Astrocyte (in vitro differentiated cells and primary cell): ENCODE measurements around the gene KRT83. TPM values are rescaled to one million over a fixed set of nuclear protein-coding genes. Genes with fewer than 3 reads are reported as not detected.

Experiments used
- DNase-seq: peaks from one replicate; pipeline ENCODE4 v3.0.0-alpha.2; 2010; ENCODE audit warnings: low read depth
- FAIRE-seq: peaks from 2 replicates; lab custom pipeline; 2011; peaks lifted over from hg19 to GRCh38; lab: Jason Lieb, UNC
- H2AFZ ChIP-seq: 2 replicates; pipeline ENCODE4 v1.6.0; 2012; ENCODE audit warnings: low read depth, low read length, inconsistent platforms
- H3K27ac ChIP-seq: 2 replicates; pipeline ENCODE4 v1.5.1; 2011; ENCODE audit warnings: low read depth, low read length, inconsistent platforms
- H3K27me3 ChIP-seq: 2 replicates; pipeline ENCODE4 v1.6.0; 2011; ENCODE audit warnings: low read length, inconsistent platforms; ENCODE audit not compliant: insufficient read depth
- H3K36me3 ChIP-seq: 2 replicates; pipeline ENCODE4 v1.5.1; 2011; ENCODE audit warnings: low read length, inconsistent platforms; ENCODE audit not compliant: insufficient read depth
- H3K4me1 ChIP-seq: 2 replicates; pipeline ENCODE4 v1.5.1; 2011; ENCODE audit warnings: low read length, inconsistent platforms; ENCODE audit not compliant: insufficient read depth
- H3K4me2 ChIP-seq: 2 replicates; pipeline ENCODE4 v1.6.0; 2012; ENCODE audit warnings: low read length, inconsistent platforms
- H3K4me3 ChIP-seq: 2 replicates; pipeline ENCODE4 v1.5.1; 2011; ENCODE audit warnings: low read depth, mild to moderate bottlenecking, low read length, inconsistent platforms; ENCODE audit not compliant: insufficient read depth
- H3K79me2 ChIP-seq: 2 replicates; pipeline ENCODE4 v1.6.0; 2012; ENCODE audit warnings: mild to moderate bottlenecking, low read length, inconsistent platforms; ENCODE audit not compliant: insufficient read depth
- H3K9ac ChIP-seq: 2 replicates; pipeline ENCODE4 v1.6.0; 2012; ENCODE audit warnings: mild to moderate bottlenecking, low read length, inconsistent platforms
- H3K9me3 ChIP-seq: 2 replicates; pipeline ENCODE4 v1.5.1; 2012; ENCODE audit warnings: low read depth, mild to moderate bottlenecking, low read length, inconsistent platforms; ENCODE audit not compliant: insufficient read depth
- H4K20me1 ChIP-seq: 2 replicates; pipeline ENCODE4 v1.6.0; 2012; ENCODE audit warnings: low read length, inconsistent platforms; ENCODE audit not compliant: insufficient read depth
- H3K27ac Mint-ChIP-seq: one replicate; pipeline ENCODE4 v1.8.0; 2021; ENCODE audit warnings: mild to moderate bottlenecking, mixed read lengths; ENCODE audit not compliant: unreplicated experiment
- H3K27me3 Mint-ChIP-seq: one replicate; pipeline ENCODE4 v1.8.0; 2021; ENCODE audit warnings: low read depth, mixed read lengths; ENCODE audit not compliant: unreplicated experiment
- H3K36me3 Mint-ChIP-seq: one replicate; pipeline ENCODE4 v1.8.0; 2021; ENCODE audit warnings: low read depth, mixed read lengths; ENCODE audit not compliant: unreplicated experiment
- H3K4me1 Mint-ChIP-seq: one replicate; pipeline ENCODE4 v1.8.0; 2021; ENCODE audit warnings: low read depth, mixed read lengths; ENCODE audit not compliant: unreplicated experiment
- H3K4me3 Mint-ChIP-seq: one replicate; pipeline ENCODE4 v1.8.0; 2021; ENCODE audit warnings: mild to moderate bottlenecking, moderate library complexity, mixed read lengths; ENCODE audit not compliant: unreplicated experiment
- H3K9me3 Mint-ChIP-seq: one replicate; pipeline ENCODE4 v1.8.0; 2021; ENCODE audit warnings: mild to moderate bottlenecking, mixed read lengths; ENCODE audit not compliant: unreplicated experiment
- EZH2 ChIP-seq: IDR thresholded peaks from 2 replicates; pipeline ENCODE4 v1.6.1; 2012; ENCODE audit warnings: mild to moderate bottlenecking, low read length, inconsistent platforms; ENCODE audit not compliant: insufficient read depth
- total RNA-seq: library from RNA; stranded (reverse); gene quantifications from 2 replicates; pipeline ENCODE4 v1.2.1, GENCODE V29; 2021
- TF ChIP-seq, protein P1 (sequence below): IDR thresholded peaks from 2 replicates; pipeline ENCODE4 v1.5.1; 2011; ENCODE audit warnings: low read depth, mild to moderate bottlenecking, inconsistent platforms, low read length, moderate library complexity; ENCODE audit not compliant: insufficient read depth

KRT83 gene
- total RNA-seq, 1 donor from 2014 or later = not detected

GRCh38 chr12:52354200-52354599, 33.0 kb upstream of the KRT83 start:
- Histone ChIP-seq H4K20me1 (no peaks in the 10 kb centered on the region), H3K4me2 (no peak overlapping the region), H3K4me1 (no peaks in the 10 kb centered on the region), H3K9ac (no peak overlapping the region), H2AFZ (no peak overlapping the region), H3K27me3 (peaks cover 41% of the 10 kb centered on the region), H3K4me3 (no peak overlapping the region), H3K9me3 (no peaks in the 10 kb centered on the region), H3K79me2 (no peaks in the 10 kb centered on the region), H3K27ac (no peak overlapping the region), H3K36me3 (no peaks in the 10 kb centered on the region)
- TF ChIP-seq, protein P1, sequence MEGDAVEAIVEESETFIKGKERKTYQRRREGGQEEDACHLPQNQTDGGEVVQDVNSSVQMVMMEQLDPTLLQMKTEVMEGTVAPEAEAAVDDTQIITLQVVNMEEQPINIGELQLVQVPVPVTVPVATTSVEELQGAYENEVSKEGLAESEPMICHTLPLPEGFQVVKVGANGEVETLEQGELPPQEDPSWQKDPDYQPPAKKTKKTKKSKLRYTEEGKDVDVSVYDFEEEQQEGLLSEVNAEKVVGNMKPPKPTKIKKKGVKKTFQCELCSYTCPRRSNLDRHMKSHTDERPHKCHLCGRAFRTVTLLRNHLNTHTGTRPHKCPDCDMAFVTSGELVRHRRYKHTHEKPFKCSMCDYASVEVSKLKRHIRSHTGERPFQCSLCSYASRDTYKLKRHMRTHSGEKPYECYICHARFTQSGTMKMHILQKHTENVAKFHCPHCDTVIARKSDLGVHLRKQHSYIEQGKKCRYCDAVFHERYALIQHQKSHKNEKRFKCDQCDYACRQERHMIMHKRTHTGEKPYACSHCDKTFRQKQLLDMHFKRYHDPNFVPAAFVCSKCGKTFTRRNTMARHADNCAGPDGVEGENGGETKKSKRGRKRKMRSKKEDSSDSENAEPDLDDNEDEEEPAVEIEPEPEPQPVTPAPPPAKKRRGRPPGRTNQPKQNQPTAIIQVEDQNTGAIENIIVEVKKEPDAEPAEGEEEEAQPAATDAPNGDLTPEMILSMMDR = no peak
- no peak for TF ChIP-seq EZH2
- H3K27ac Mint-ChIP-seq = no peak overlapping the region
- no peak overlapping the region for H3K4me3 Mint-ChIP-seq
- H3K27me3 Mint-ChIP-seq = peaks cover 58% of the 10 kb centered on the region
- FAIRE-seq (no peak), DNase-seq (no peak)
- H3K9me3 Mint-ChIP-seq = no peaks in the 10 kb centered on the region
- H3K4me1 Mint-ChIP-seq = peaks cover 2% of the 10 kb centered on the region
- no peaks in the 10 kb centered on the region for H3K36me3 Mint-ChIP-seq

DNA sequence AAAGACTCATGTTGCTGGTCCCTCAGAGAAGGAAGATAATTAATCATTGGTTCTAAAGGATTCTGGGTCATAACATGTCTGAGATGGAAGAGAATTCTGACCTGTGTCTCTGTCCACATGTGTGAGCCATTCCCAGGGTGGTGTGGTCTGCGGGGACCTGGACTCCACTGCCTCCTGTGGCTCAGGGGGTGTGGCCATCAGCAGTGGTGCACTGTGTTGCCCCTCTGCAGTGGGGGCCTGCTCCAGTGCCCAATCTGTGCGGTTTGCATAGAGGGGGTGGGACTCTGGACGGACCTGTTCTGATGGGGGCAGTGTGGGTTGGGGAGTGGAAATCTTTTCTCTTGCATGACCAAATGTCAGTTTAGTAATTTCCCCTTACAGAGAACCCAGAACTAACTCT, 32.6 kb upstream of the KRT83 start:
- no peak overlapping the region for H3K27ac ChIP-seq
- no peaks in the 10 kb centered on the region for H3K36me3 ChIP-seq
- DNase-seq (no peak), FAIRE-seq (no peak)
- H4K20me1 ChIP-seq = no peaks in the 10 kb centered on the region
- H3K9ac ChIP-seq = no peak overlapping the region
- no peaks in the 10 kb centered on the region for H3K79me2 ChIP-seq
- Mint-ChIP-seq H3K4me3 (no peak overlapping the region), H3K4me1 (peaks cover 2% of the 10 kb centered on the region), H3K36me3 (no peaks in the 10 kb centered on the region), H3K9me3 (no peaks in the 10 kb centered on the region), H3K27ac (no peak overlapping the region), H3K27me3 (peaks cover 58% of the 10 kb centered on the region)
- H3K4me3 ChIP-seq = no peak overlapping the region
- TF ChIP-seq EZH2 = no peak
- TF ChIP-seq, protein P1 = no peak
- H3K27me3 ChIP-seq = peaks cover 41% of the 10 kb centered on the region
- no peak overlapping the region for H2AFZ ChIP-seq
- H3K9me3 ChIP-seq = no peaks in the 10 kb centered on the region
- no peaks in the 10 kb centered on the region for H3K4me1 ChIP-seq
- H3K4me2 ChIP-seq = no peak overlapping the region

GRCh38 chr12:52352951-52353350, 31.8 kb upstream of the KRT83 start:
- no peak for TF ChIP-seq EZH2
- TF ChIP-seq, protein P1 = no peak
- no peaks in the 10 kb centered on the region for H3K36me3 Mint-ChIP-seq

More at GRCh38 chr12:52352951-52353350, 31.8 kb upstream of the KRT83 start:
- H3K9ac ChIP-seq = no peak overlapping the region
- FAIRE-seq (no peak), DNase-seq (no peak)
- no peaks in the 10 kb centered on the region for H3K36me3 ChIP-seq
- H3K27me3 Mint-ChIP-seq = peaks cover 60% of the 10 kb centered on the region
- no peaks in the 10 kb centered on the region for H4K20me1 ChIP-seq
- H3K27ac Mint-ChIP-seq = no peak overlapping the region
- no peaks in the 10 kb centered on the region for H3K79me2 ChIP-seq
- no peaks in the 10 kb centered on the region for H3K9me3 ChIP-seq
- no peak overlapping the region for H3K4me3 Mint-ChIP-seq
- H3K4me3 ChIP-seq = no peak overlapping the region
- H3K4me2 ChIP-seq = no peak overlapping the region
- no peaks in the 10 kb centered on the region for H3K9me3 Mint-ChIP-seq
- no peak overlapping the region for H2AFZ ChIP-seq
- peaks cover 2% of the 10 kb centered on the region for H3K4me1 Mint-ChIP-seq
- H3K27ac ChIP-seq = no peak overlapping the region
- H3K4me1 ChIP-seq = no peaks in the 10 kb centered on the region
- H3K27me3 ChIP-seq = peaks cover 41% of the 10 kb centered on the region
